ENCODE data around the gene ATP1A3. TPM values are rescaled to one million over a fixed set of nuclear protein-coding genes. Genes with fewer than 3 reads are reported as not detected.
"Not testable (repeated sequence)": the region's sequence is repeated elsewhere in the genome, so short reads cannot be mapped to it uniquely, and the experiment has no call there.

ATP1A3 gene
- 0.05 and 0.17 TPM in 2 replicates for total RNA-seq

GRCh38 chr19:41993612-41994483 lies at the start of gene ATP1A3:
Gene ATP1A3, minus strand, starts transcription at chr19:41994230. Its CDS starts 154 bp downstream, at chr19:41994076.
- DNase-seq (ENCODE audit: low read depth), result no peak

- no peak for DNase-seq (ENCODE audit: low read depth)
Observed at GRCh38 chr19:42042455-42043170, 48.6 kb upstream of the ATP1A3 start.

GRCh38 chr19:42040491-42040890 lies 46.5 kb upstream of the ATP1A3 start:
- not testable (repeated sequence) for DNase-seq (ENCODE audit: low read depth)

GRCh38 chr19:42040031-42040430 lies 46.0 kb upstream of the ATP1A3 start:
- no peak for DNase-seq (ENCODE audit: low read depth)

- DNase-seq (ENCODE audit: low read depth), result no peak
Observed at GRCh38 chr19:42038666-42039065, 44.6 kb upstream of the ATP1A3 start.

GRCh38 chr19:42037649-42038048 lies 43.6 kb upstream of the ATP1A3 start:
- DNase-seq (ENCODE audit: low read depth), result no peak

GRCh38 chr19:42034640-42035391 lies 40.8 kb upstream of the ATP1A3 start:
- DNase-seq (ENCODE audit: low read depth), result peak; percentile 88

- DNase-seq (ENCODE audit: low read depth), result no peak
Observed at GRCh38 chr19:42033413-42033812, 39.4 kb upstream of the ATP1A3 start.

- DNase-seq (ENCODE audit: low read depth), result peak; percentile 93
Observed at GRCh38 chr19:42032431-42032830, 38.4 kb upstream of the ATP1A3 start.

GRCh38 chr19:42030645-42031440 lies 36.8 kb upstream of the ATP1A3 start:
- no peak for DNase-seq (ENCODE audit: low read depth)

GRCh38 chr19:42028304-42029216 lies 34.5 kb upstream of the ATP1A3 start:
- no peak for DNase-seq (ENCODE audit: low read depth)

- no peak for DNase-seq (ENCODE audit: low read depth)
Observed at GRCh38 chr19:42024622-42025111, 30.6 kb upstream of the ATP1A3 start.

- DNase-seq (ENCODE audit: low read depth), result no peak
Observed at GRCh38 chr19:42023943-42024260, 29.9 kb upstream of the ATP1A3 start.

GRCh38 chr19:42023121-42023942 lies 29.3 kb upstream of the ATP1A3 start:
- DNase-seq (ENCODE audit: low read depth), result no peak

GRCh38 chr19:42022616-42023015 lies 28.6 kb upstream of the ATP1A3 start:
- DNase-seq (ENCODE audit: low read depth), result no peak

- DNase-seq (ENCODE audit: low read depth), result no peak
Observed at GRCh38 chr19:42021185-42021584, 27.2 kb upstream of the ATP1A3 start.

GRCh38 chr19:42018503-42019193 lies 24.6 kb upstream of the ATP1A3 start:
- no peak for DNase-seq (ENCODE audit: low read depth)

GRCh38 chr19:42017040-42017439 lies 23.0 kb upstream of the ATP1A3 start:
- DNase-seq (ENCODE audit: low read depth), result no peak

- not testable (repeated sequence) for DNase-seq (ENCODE audit: low read depth)
Observed at GRCh38 chr19:42012747-42013146, 18.7 kb upstream of the ATP1A3 start.

Measured in renal cortical epithelial cell (primary cell).